HUES48 (cell line): ENCODE measurements around the gene METTL6.
A peak's percentile ranks its signal among the peaks of the same experiment; 100 is the strongest.
"Not testable (repeated sequence)": the region's sequence is repeated elsewhere in the genome, so short reads cannot be mapped to it uniquely, and the experiment has no call there.

Experiments
- H3K27ac ChIP-seq: one replicate; pipeline ENCODE4 v1.7.0; 2013; ENCODE audit warnings: low read depth, low read length, inconsistent platforms
- H3K27me3 ChIP-seq: 2 replicates; pipeline ENCODE4 v1.6.1; 2013; ENCODE audit warnings: mild to moderate bottlenecking, low read length; ENCODE audit not compliant: control insufficient read depth, insufficient read depth
- H3K36me3 ChIP-seq: 2 replicates; pipeline ENCODE4 v1.6.1; 2013; ENCODE audit warnings: low read length; ENCODE audit not compliant: control insufficient read depth, insufficient read depth
- H3K4me1 ChIP-seq: 2 replicates; pipeline ENCODE4 v1.6.1; 2013; ENCODE audit warnings: mild to moderate bottlenecking, low read length; ENCODE audit not compliant: control insufficient read depth, insufficient read depth
- H3K4me3 ChIP-seq: 2 replicates; pipeline ENCODE4 v1.5.1; 2013; ENCODE audit warnings: mild to moderate bottlenecking, low read depth, low read length
- H3K9ac ChIP-seq: 2 replicates; pipeline ENCODE4 v1.6.1; 2013; ENCODE audit warnings: mild to moderate bottlenecking, low read depth, low read length, moderate library complexity
- H3K9me3 ChIP-seq: 2 replicates; pipeline ENCODE4 v1.6.1; 2013; ENCODE audit warnings: low read length; ENCODE audit not compliant: control insufficient read depth, insufficient read depth

METTL6 gene

DNA sequence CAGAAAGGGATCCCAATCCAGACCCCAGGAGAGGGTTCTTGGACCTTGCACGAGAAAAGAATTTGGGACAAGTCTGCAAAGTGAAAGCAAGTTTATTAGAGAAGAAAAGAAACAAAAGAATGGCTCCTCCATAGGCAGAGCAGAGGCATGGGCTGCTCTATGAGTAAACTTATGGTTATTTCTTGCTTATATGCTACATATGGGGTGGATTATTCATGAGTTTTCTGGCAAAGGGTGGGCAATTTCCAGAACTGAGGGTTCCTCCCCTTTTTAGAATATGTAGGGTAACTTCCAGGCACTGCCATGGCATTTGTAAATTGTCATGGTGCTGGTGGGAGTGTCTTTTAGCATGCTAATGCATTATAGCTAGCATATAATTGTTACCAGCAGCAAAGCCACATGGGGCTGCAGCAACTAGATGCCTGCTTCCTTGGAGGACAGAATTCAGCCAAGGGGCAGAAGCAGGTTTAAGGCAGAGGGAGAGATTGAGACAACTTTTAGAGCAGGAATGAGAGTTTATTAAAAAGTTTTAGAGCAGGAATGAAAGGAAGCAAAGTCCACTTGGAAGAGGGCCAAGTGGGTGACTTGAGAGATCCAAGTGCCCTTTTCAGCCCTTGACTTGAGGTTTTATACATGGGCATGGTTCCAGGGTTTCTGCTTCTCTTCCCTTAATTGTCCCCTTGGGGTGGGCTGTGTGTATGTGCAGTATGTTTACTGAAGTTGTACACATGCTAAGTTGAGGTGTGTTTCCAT, 41.3 kb downstream of the METTL6 start:
- no peak overlapping the region for H3K4me3 ChIP-seq
- no peaks in the 10 kb centered on the region for H3K36me3 ChIP-seq
- H3K27ac ChIP-seq = no peak overlapping the region
- no peaks in the 10 kb centered on the region for H3K27me3 ChIP-seq
- peaks cover 4% of the 10 kb centered on the region; the same call in 1 of the 2 replicates for H3K9me3 ChIP-seq
- H3K9ac ChIP-seq = no peak overlapping the region
- no peaks in the 10 kb centered on the region for H3K4me1 ChIP-seq

DNA sequence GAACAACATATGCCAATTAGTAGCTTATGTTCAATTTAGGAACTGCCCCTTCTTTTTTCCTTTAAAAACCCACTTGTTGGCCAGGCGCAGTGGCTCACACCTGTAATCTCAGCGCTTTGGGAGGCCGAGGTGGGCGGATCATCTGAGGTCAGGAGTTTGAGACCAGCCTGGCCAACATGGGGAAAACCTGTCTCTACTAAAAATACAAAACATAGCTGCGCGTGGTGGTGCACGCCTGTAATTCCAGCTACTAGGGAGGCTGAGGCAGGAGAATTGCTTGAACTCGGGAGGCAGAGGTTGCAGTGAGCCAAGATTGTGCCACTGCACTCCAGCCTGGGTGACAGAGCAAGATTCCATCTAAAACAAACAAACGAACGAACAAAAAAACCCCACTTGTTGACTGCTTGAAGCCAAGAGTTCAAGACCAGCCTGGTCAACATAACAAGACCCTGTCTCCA, 42.1 kb downstream of the METTL6 start:
- H3K9me3 ChIP-seq, H3K36me3 ChIP-seq, H3K4me1 ChIP-seq, H3K27me3 ChIP-seq, H3K4me3 ChIP-seq, H3K27ac ChIP-seq, H3K9ac ChIP-seq: not testable (repeated sequence)

DNA sequence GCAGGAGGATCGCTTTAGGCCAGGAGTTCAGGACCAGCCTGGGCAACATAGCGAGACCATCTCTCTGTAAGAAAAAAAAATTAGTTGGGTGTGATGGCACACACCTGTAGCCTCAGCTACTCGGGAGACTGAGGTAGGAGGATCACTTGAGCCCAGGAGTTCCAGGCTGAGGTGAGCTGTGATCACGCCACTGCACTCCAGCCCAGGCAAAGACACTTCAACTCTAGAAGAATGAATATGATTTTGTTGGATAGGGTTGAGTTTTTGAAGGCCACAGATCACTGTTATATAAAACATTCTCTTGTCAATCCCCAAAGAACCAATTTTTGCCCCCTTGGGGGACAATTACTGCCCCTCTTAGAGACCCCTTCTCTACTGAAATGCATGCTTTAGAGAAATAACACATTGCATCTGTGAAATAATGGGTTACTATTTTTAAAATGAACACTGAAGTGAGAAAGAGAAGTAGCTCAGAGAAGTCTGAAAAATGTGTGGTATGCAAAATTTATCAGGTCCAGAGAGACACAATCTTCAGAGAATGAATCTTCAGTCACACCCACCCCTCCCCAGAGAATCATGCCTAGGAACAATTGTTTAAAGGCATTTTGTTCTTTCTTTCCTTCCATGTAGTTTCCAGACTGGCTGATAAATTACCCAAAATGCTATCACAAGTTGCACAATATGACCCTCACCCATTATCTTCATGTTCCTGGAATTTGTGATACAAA, 42.7 kb downstream of the METTL6 start:
- no peak overlapping the region for H3K9ac ChIP-seq
- H3K36me3 ChIP-seq = no peaks in the 10 kb centered on the region
- no peak overlapping the region for H3K4me3 ChIP-seq
- H3K27ac ChIP-seq = no peak overlapping the region
- H3K4me1 ChIP-seq = no peaks in the 10 kb centered on the region
- H3K27me3 ChIP-seq = no peaks in the 10 kb centered on the region
- H3K9me3 ChIP-seq = peaks cover 4% of the 10 kb centered on the region; the same call in 1 of the 2 replicates

DNA sequence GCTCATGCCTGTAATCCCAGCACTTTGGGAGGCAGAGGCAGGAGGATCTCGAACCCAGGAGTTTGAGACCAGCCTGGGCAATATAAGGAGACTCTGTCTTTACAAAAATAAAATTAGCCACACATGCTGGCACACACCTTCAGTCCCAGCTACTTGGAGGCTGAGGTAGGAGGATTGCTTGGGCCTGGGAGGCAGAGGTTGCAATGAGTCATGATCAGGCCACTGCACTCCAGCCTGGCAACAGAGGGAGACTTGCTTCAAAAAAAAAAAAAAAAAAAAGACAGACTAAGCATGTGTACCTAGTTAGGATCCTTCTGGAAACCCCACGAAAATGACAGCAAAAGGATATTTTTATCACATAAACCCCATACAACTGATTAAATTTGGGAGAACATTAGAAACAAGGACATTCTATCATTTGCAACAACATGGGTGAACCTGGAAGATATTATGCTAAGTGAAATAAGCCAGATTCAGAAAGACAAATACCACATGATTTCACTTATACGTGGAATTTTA, 44.9 kb downstream of the METTL6 start:
- Histone ChIP-seq H3K9ac (no peak overlapping the region), H3K4me3 (no peak overlapping the region), H3K27ac (no peak overlapping the region), H3K36me3 (no peaks in the 10 kb centered on the region), H3K27me3 (no peaks in the 10 kb centered on the region), H3K9me3 (peaks cover 4% of the 10 kb centered on the region; the same call in 1 of the 2 replicates), H3K4me1 (peaks cover 5% of the 10 kb centered on the region; the same call in 1 of the 2 replicates)

DNA sequence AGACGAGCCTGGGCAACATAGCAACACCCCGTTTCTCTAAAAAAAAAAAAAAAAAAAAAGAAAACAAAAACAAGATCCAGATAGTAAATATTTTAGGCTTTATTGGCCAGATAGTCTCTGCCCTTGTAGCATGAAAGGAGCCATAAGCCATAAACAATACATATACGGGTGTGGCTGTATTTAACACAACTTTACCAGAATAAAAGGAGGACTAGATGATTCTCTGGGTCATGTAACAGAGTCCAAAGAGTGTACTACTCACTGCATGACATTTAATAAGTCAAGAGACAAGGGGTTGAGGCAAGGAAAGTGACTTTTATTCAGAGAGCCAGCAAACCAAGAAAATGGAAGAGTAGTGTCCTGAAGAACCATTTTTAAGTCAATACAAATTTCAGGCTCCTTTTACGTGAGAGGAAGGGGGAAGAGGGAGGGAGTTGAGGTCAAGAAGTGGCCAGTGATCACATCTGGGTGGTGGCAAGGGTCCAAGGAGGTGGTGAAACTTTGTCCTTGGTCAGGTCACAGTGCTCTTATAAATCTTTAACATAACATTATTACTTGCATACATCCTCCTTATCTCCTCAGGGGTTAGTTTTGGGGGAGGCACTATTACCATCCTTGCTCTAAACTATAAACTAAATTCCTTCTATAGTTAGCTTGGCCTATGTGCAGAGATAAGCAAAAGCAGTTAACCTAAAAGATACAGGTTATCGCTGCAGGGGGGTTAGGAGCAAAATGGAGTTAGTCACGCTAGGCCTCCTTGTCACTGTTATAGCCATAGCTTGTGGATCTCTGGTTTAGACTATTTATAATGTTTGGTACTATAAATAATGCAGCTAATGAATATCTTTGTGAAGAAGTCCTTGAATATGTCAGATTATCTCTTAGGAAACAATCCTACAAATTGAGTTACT, 46.1 kb downstream of the METTL6 start:
- no peaks in the 10 kb centered on the region for H3K9me3 ChIP-seq
- no peaks in the 10 kb centered on the region for H3K27me3 ChIP-seq
- H3K36me3 ChIP-seq = no peaks in the 10 kb centered on the region
- no peak overlapping the region for H3K9ac ChIP-seq
- no peak overlapping the region for H3K4me3 ChIP-seq
- H3K4me1 ChIP-seq = peaks cover 5% of the 10 kb centered on the region; the same call in 1 of the 2 replicates
- H3K27ac ChIP-seq = no peak overlapping the region

DNA sequence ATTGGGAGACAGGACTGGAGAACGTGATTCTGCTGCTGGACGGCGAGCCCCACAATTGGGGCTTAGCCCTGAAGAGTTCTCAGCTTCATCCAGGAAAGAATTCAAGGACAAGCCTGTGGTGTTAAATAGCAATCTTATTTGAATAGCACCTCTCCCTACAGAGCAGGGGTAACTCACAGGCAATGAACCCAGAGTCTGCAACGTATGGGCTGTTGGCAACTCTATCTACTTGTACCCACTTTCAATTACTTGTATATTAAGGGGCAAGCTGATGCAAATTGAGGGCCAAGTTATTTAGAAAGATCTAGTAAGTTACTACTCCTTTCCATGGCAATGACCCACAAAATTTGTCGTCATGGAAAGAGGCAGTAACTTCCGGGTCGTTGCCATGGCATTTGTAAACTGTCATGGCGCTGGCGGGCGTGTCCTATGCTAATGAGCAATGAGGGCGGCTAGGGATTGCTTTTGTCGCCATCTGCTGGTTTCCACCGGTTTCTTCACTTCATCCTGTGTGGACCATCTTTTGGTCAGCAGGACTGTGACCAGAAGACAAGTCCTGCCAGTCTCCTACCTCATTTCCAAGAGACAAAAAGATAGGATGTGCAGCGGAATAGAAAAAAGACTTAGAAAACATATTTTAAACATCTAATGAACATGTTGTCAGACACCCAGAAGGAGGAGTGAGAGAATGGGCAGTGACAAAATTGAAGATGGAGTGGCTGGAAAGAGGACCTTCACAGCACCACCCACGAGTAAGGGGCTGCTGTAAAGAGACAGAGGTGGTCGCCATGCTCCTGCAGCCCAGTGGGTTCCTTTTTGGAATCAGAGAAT, 49.2 kb downstream of the METTL6 start:
- Histone ChIP-seq H3K27me3 (no peaks in the 10 kb centered on the region), H3K9ac (no peak overlapping the region), H3K36me3 (no peaks in the 10 kb centered on the region), H3K4me1 (peaks cover 5% of the 10 kb centered on the region; the same call in 1 of the 2 replicates), H3K27ac (peak overlapping the region; percentile 3), H3K4me3 (peak overlapping the region; percentile 41), H3K9me3 (no peaks in the 10 kb centered on the region)

DNA sequence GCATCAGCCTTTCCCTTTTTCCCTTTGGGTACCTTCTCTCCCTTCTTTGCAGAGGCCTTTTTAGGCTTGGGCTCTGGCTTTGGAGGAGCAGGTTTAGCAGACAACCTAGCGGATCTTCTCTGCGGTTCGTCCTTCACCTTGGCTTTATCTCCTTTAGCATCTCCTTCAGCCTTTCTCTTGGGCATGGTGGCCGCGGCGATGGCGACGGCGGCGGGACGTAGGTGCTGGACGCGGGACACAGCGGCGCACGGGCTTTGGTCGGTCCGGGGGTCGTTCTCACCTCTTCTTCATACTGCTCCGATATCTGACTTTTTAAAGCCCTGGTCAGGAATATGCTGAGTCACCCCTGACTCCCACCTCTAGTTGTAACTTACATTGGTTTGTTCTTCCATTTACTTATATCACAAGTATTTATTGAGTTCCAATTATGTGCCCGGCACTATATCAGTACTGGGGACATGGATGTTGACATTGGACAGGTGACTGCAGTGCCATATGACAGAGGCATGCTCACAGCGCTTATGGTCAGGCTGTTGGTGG, 51.8 kb downstream of the METTL6 start:
- Histone ChIP-seq H3K9ac (no peak overlapping the region), H3K27me3 (no peaks in the 10 kb centered on the region), H3K27ac (no peak overlapping the region), H3K4me3 (no peak overlapping the region), H3K36me3 (no peaks in the 10 kb centered on the region), H3K4me1 (peaks cover 5% of the 10 kb centered on the region; the same call in 1 of the 2 replicates), H3K9me3 (no peaks in the 10 kb centered on the region)

DNA sequence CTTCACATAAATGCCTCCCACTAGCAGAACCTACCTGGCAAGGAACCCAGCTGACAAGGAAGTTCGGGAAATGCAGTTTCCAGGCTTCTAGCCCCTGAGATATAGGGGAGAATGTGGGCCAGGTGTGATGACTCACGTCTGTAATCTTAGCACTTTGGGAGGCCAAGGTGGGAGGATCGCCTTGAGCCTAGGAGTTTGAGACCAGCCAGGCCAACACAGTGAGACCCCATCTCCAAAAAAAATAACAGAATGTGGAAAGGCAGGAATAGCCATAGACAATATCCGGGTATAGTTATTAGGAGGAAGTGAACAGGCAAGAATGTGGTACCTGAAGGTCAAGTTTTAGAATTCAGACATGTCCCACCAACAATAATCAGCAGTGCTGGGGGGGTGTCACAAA, 54.4 kb downstream of the METTL6 start:
- no peaks in the 10 kb centered on the region for H3K36me3 ChIP-seq

DNA sequence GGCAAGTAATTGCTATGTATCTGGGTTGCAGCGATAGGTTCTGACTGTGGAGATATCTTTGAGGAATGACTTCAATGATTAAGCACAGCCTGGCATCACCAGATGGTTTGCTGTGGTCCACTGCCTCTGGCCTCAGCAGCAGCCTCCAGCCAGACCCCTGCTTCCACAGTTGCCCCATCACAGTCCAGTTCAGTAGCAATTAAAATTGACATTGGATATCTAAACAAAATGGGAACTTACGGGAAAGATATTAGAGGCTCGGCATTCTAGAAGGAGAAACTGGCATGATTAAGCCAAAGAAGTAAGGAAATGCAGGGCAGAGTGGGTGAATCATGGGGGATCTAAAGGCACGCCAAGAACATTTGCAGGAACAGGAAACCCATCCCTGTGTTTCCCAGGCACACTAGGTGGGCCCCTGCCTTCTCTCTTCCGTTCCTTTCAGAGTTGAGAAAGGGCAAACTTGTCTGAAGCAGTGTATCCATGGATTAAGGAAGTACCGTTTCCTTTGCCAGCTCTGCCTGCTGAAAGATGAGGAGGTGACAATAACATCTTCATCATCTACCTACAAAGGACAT, 58.7 kb downstream of the METTL6 start:
- Histone ChIP-seq H3K9ac (no peak overlapping the region), H3K27ac (no peak overlapping the region)

More for the DNA sequence above, 54.4 kb downstream of the METTL6 start:
- Histone ChIP-seq H3K9ac (no peak overlapping the region), H3K4me3 (no peak overlapping the region), H3K27me3 (no peaks in the 10 kb centered on the region), H3K9me3 (no peaks in the 10 kb centered on the region), H3K4me1 (peaks cover 3% of the 10 kb centered on the region; the same call in 1 of the 2 replicates), H3K27ac (no peak overlapping the region)

More for the DNA sequence above, 58.7 kb downstream of the METTL6 start:
- Histone ChIP-seq H3K27me3 (no peaks in the 10 kb centered on the region), H3K4me1 (no peaks in the 10 kb centered on the region), H3K36me3 (no peaks in the 10 kb centered on the region), H3K4me3 (no peak overlapping the region), H3K9me3 (no peaks in the 10 kb centered on the region)
